ENCODE data around the gene TSPAN4. TPM values are rescaled to one million over a fixed set of nuclear protein-coding genes. Genes with fewer than 3 reads are reported as not detected.
A peak's percentile ranks its signal among the peaks of the same experiment; 100 is the strongest.

Gene TSPAN4
- total and polyA plus RNA-seq, 10 of the 15 experiments (the other 5 are each of a cell fraction or from before 2014, with no cell fraction given), result 0.37 to 14.0 (median 8.5) TPM; not detected in 1

DNA sequence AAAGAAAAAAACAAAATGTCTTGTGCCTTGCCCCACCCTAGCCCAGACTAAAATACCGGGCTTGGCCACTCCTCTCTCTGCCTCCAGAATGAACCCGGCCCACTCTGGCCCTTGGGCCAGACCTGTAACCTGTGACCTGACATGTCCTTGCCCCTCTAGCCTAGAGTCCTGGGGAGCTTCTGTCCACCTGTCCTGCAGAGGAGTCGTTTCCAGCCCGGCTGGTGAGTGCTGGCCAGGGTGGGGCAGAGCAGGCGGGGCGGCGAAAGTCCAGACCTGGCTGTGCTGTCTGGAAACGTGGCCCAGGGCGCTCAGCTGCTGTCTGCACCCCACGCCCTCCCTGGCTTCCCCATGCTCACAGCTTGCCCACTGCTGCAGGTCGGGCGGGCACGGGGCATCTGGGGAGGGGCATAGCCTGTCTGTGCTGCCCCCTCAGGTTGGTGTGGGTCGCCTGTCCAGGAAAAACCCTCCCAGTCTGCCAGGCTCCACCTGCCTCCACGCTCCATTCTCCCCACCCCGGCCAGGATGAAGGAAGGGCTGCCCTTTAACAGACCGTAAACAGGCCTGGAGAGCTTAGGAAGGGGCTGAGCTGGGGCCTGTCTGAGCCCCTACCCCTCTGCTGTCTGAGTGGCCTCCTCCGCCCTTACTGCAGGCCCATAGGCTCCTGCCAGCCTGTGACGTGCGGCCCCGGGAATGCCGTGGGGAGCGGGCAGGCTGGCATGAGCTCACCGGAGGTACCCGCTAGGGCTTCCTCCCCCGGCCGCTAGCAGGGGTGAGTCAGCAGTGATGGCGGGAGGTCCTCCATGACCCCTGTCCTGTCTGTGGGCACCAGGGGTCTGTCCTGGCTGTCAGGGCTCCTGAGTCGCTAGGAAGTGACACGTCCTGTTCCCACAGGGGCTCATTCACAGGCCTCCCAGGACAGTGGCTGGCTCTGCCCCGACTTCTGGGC, 8.0 kb upstream of the TSPAN4 start:
- H2AFZ ChIP-seq (ENCODE audit: control insufficient read depth, low read depth, low read length), result no peak overlapping the region
- CTCF ChIA-PET, result interaction anchor here (0.6 kb wide), 1 partner anchor 316 kb away, joined by 4 read pairs; no protein-coding TSS in a partner anchor
- DNase-seq (ENCODE audit: low read depth, low spot score), result no peak
- TSS peak; percentile 63 for BruUV-seq (replicated peaks)
- ATAC-seq, result no peak
- H3K4me3 ChIP-seq, result no peak overlapping the region
- no peak for FAIRE-seq
- in situ Hi-C loops (cut with MboI) (no loop called here), intact Hi-C loops (cut with micrococcal nuclease; ENCODE audit: unreplicated experiment) (no loop called here)
- no peak overlapping the region for H3K9ac ChIP-seq (ENCODE audit: control insufficient read depth, insufficient read depth, low read length)
- H3K27me3 ChIP-seq (replicated peaks in 1 of 2; ENCODE audit: control insufficient read depth in 2 of 2, insufficient read depth in 2 of 2, low read length in 1 of 2), result no peaks in the 10 kb centered on the region; a peak in 3 of 4 replicates
- H3K27ac ChIP-seq (ENCODE audit: control insufficient read depth, insufficient read depth), result no peak overlapping the region
- H3K79me2 ChIP-seq (ENCODE audit: control insufficient read depth, insufficient read depth, low read length), result no peaks in the 10 kb centered on the region
- H4K20me1 ChIP-seq (ENCODE audit: control insufficient read depth, insufficient read depth), result no peaks in the 10 kb centered on the region
- H3K4me1 ChIP-seq (ENCODE audit: control insufficient read depth, insufficient read depth, low read length), result peaks cover 20% of the 10 kb centered on the region
- TF ChIP-seq TARDBP (IDR thresholded peaks at IDR 0.05; ENCODE audit: borderline replicate concordance) (no peak), KLF5 (IDR thresholded peaks at IDR 0.05; ENCODE audit: partially characterized antibody) (no peak), HDAC2 (IDR thresholded peaks at IDR 0.05) (no peak), CBX3 (IDR thresholded peaks at IDR 0.05; ENCODE audit: borderline replicate concordance, low read depth) (no peak), GATAD2B (conservative IDR thresholded peaks at IDR 0.05; ENCODE audit: low read depth) (no peak), IKZF1 (conservative IDR thresholded peaks at IDR 0.05) (peak; percentile 27; the same call in 1 of the 2 replicates), RELA (IDR thresholded peaks at IDR 0.05; ENCODE audit: borderline replicate concordance, partially characterized antibody) (no peak), CHD1 (IDR thresholded peaks at IDR 0.05; ENCODE audit: low read depth, low read length) (no peak)
- WGBS (ENCODE audit: insufficient coverage, insufficient replicate concordance, low lambda C conversion rate, missing lambda C conversion rate), result 62% methylated on average over 27 of the region's 31 CpGs
- POLR2A ChIA-PET, result interaction anchor here (0.6 to 1.4 kb wide), 5 partner anchors 8 to 24 kb away, joined by 3 to 4 read pairs (median 4); partner anchors contain the start of genes POLR2L and TSPAN4
- no peak overlapping the region for H3K4me2 ChIP-seq (ENCODE audit: control insufficient read depth, insufficient read depth)
- peaks cover 0 to 19% of the 10 kb centered on the region in 2 experiments; a peak in 2 of 4 replicates for H3K36me3 ChIP-seq (ENCODE audit: control insufficient read depth in 2 of 2, insufficient read depth in 2 of 2, low read length in 1 of 2)
- no peaks in the 10 kb centered on the region for H3K9me3 ChIP-seq (replicated peaks; ENCODE audit: control insufficient read depth, insufficient read depth, low read length)
- SMC1A ChIA-PET (ENCODE audit: uncharacterized antibody, unreplicated experiment), result interaction anchor here (1.0 kb wide), 1 partner anchor 9 kb away, joined by 3 read pairs; no protein-coding TSS in a partner anchor
- RAD21 ChIA-PET (ENCODE audit: unreplicated experiment), result interaction anchor here (0.5 to 1.0 kb wide), 2 partner anchors 8 to 24 kb away, joined by 3 read pairs; partner anchors contain the start of gene TSPAN4
